ENCODE results near the gene SLC7A1. TPM values are rescaled to one million over a fixed set of nuclear protein-coding genes. Genes with fewer than 3 reads are reported as not detected.
A peak's percentile ranks its signal among the peaks of the same experiment; 100 is the strongest.

SLC7A1 gene
- total and polyA plus RNA-seq, 12 donors: 3.8 to 29.2 (median 17.4) TPM

DNA sequence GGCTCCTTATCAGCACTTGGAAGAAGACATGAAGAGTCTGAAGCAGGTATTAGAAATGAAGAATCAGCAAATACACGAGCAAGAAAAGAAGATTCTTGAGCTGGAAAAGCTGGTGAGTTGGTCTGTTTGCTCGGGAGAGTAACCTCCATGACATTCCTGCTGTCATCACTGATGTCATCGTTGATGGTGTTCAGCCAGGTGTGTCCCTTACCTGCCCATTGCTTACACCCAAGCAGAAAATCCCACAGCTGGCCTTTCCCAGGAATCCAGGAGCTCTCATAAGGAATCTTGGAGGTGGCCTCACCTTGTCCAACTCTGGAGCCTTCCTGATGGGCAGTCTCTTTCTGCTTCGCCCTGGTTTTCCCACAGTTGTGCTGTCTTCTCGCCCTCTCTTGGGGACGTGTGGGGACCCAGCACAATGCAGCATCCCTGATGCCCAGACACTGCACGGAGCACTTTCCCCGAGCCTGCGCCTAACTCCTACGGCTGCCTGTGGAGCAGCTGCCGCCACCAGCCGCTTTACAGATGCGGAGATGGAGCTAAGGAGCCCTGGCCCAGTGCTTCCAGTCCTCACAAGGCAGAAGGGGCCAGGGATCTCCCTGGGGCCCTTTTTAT, 97.0 kb downstream of the SLC7A1 start:
- DNase-seq (no peak), ATAC-seq (no peak)
- Histone ChIP-seq H3K27me3 (peaks cover 0 to 6% (median 0%) of the 10 kb centered on the region in 7 donors), H3K9me3 (no peaks in the 10 kb centered on the region), H3K27ac (no peak overlapping the region), H3K4me1 (peaks cover 0 to 25% (median 14%) of the 10 kb centered on the region in 9 donors), H3K4me3 (no peak overlapping the region), H3K36me3 (peaks cover 0 to 34% (median 0%) of the 10 kb centered on the region in 9 donors)
- intact Hi-C loops (cut with DNase I): no loop called here
- WGBS, 2 donors: 88 to 89% methylated on average over 13 of the region's 13 CpGs
- TF ChIP-seq, protein P1, sequence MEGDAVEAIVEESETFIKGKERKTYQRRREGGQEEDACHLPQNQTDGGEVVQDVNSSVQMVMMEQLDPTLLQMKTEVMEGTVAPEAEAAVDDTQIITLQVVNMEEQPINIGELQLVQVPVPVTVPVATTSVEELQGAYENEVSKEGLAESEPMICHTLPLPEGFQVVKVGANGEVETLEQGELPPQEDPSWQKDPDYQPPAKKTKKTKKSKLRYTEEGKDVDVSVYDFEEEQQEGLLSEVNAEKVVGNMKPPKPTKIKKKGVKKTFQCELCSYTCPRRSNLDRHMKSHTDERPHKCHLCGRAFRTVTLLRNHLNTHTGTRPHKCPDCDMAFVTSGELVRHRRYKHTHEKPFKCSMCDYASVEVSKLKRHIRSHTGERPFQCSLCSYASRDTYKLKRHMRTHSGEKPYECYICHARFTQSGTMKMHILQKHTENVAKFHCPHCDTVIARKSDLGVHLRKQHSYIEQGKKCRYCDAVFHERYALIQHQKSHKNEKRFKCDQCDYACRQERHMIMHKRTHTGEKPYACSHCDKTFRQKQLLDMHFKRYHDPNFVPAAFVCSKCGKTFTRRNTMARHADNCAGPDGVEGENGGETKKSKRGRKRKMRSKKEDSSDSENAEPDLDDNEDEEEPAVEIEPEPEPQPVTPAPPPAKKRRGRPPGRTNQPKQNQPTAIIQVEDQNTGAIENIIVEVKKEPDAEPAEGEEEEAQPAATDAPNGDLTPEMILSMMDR (IDR thresholded peaks at IDR 0.05): no peak

DNA sequence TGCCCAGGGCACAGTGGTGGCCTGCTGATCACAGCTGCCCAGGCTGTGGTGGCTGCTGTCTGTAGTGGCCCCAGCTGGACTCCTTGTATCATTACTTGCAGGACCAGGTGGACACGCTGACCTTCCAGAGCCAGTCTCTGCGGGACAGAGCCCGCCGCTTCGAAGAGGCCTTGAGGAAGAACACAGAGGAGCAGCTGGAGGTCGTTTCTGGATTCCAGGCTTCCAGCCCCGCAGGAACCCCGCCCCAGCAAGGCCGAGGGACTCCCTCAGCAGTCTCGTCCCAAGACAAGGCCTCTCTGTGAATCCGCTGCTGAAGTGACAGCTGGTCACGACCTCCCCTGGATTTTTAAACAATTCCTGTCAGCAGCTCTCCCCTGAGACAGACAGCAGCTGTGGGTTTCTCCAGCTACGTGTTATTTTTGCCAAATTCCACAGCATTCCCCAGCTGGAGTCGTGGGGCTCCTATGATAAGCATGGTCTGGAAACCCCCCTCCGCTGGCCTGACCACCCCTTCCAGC, 98.3 kb downstream of the SLC7A1 start:
- ATAC-seq (peak; percentile 54 to 88 (median 76)), DNase-seq (peak; percentile 71 to 84)
- TF ChIP-seq, protein P1 (IDR thresholded peaks at IDR 0.05): no peak
- Histone ChIP-seq H3K36me3 (peaks cover 0 to 39% (median 0%) of the 10 kb centered on the region in 9 donors), H3K4me3 (no peak overlapping the region), H3K27me3 (no peaks in the 10 kb centered on the region), H3K9me3 (no peaks in the 10 kb centered on the region), H3K27ac (peak overlapping the region in 3 of 10 donors; percentile 14 to 44 (median 29)), H3K4me1 (peaks cover 0 to 25% (median 14%) of the 10 kb centered on the region in 9 donors)
- intact Hi-C loops (cut with DNase I): no loop called here
- WGBS, 2 donors: 17 to 19% methylated on average over 15 of the region's 15 CpGs

DNA sequence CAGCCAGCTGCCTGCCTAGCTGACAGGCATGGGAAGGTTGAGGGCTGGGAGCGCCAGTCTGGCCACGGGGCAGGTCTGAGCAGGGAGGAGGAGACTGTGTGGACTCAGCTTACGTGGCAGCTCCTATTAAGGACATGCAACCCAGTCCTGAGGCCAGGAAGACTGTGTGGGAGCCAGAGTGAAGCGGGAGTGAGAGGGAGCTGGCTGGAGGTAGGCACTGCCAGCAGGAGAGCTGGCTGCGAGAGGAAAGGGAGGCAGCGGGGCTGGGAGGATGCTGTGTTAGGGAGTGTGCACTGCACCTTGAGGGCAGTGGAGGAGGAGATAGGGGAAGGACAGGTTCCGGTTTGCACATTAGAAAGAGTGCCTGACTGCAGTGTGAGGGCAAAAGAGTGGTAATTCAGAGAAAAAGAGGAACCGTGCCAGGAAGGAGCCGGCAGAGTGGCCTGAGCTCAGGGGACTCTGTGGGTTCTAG, 99.2 kb downstream of the SLC7A1 start:
- 42 to 44% methylated on average over 9 of the region's 9 CpGs for WGBS, 2 donors
- peaks cover 0 to 29% (median 0%) of the 10 kb centered on the region in 9 donors for H3K36me3 ChIP-seq
- DNase-seq: peak; percentile 31 to 59

DNA sequence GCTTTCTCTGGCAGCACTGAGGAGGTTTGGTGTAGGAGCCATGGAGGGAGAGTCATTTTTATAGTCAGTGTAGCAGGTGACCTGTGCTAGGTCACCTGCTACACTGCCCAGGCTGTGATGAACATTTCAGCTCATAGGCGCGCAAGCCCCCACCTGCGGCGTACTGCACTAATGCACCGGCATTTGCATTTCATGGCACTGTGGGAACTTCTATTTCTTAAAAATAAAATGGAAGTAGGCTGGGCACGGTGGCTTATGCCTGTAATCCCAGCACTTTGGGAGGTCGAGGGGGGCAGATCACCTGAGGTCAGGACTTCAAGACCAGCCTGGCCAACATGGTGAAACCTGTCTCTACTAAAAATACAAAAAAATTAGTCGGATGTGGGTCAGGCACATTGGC, 101.0 kb downstream of the SLC7A1 start:
- H3K4me3 ChIP-seq: no peak overlapping the region
- intact Hi-C loops (cut with DNase I): no loop called here
- H3K9me3 ChIP-seq: no peaks in the 10 kb centered on the region
- H3K4me1 ChIP-seq: peaks cover 0 to 25% (median 14%) of the 10 kb centered on the region in 9 donors
- TF ChIP-seq, protein P1 (IDR thresholded peaks at IDR 0.05): no peak
- DNase-seq (no peak), ATAC-seq (no peak)
- peaks cover 0 to 32% (median 0%) of the 10 kb centered on the region in 9 donors for H3K36me3 ChIP-seq
- no peak overlapping the region for H3K27ac ChIP-seq
- WGBS, 2 donors: 95% methylated on average over 8 of the region's 8 CpGs
- peaks cover 0 to 2% (median 0%) of the 10 kb centered on the region in 7 donors for H3K27me3 ChIP-seq

More for the DNA sequence above, 99.2 kb downstream of the SLC7A1 start:
- H3K27me3 ChIP-seq: no peaks in the 10 kb centered on the region
- intact Hi-C loops (cut with DNase I): no loop called here
- no peak overlapping the region for H3K4me3 ChIP-seq
- peak; percentile 32 to 91 (median 72) for ATAC-seq
- H3K27ac ChIP-seq: peak overlapping the region in 1 of 10 donors; percentile 26
- TF ChIP-seq, protein P1 (IDR thresholded peaks at IDR 0.05): no peak
- H3K4me1 ChIP-seq: peaks cover 0 to 25% (median 14%) of the 10 kb centered on the region in 9 donors
- H3K9me3 ChIP-seq: no peaks in the 10 kb centered on the region
